HG02973 (cell line): Measurements from ENCODE around the gene STAC2.
"Not testable (repeated sequence)": the region's sequence is repeated elsewhere in the genome, so short reads cannot be mapped to it uniquely, and the experiment has no call there.

Experiments
- ATAC-seq: cut with Tn5 transposase; IDR thresholded peaks from one replicate; pipeline ENCODE4 v1.9.1; 2021; ENCODE audit warnings: moderate library complexity; ENCODE audit not compliant: unreplicated experiment

The STAC2 gene, protein sequence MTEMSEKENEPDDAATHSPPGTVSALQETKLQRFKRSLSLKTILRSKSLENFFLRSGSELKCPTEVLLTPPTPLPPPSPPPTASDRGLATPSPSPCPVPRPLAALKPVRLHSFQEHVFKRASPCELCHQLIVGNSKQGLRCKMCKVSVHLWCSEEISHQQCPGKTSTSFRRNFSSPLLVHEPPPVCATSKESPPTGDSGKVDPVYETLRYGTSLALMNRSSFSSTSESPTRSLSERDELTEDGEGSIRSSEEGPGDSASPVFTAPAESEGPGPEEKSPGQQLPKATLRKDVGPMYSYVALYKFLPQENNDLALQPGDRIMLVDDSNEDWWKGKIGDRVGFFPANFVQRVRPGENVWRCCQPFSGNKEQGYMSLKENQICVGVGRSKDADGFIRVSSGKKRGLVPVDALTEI

DNA sequence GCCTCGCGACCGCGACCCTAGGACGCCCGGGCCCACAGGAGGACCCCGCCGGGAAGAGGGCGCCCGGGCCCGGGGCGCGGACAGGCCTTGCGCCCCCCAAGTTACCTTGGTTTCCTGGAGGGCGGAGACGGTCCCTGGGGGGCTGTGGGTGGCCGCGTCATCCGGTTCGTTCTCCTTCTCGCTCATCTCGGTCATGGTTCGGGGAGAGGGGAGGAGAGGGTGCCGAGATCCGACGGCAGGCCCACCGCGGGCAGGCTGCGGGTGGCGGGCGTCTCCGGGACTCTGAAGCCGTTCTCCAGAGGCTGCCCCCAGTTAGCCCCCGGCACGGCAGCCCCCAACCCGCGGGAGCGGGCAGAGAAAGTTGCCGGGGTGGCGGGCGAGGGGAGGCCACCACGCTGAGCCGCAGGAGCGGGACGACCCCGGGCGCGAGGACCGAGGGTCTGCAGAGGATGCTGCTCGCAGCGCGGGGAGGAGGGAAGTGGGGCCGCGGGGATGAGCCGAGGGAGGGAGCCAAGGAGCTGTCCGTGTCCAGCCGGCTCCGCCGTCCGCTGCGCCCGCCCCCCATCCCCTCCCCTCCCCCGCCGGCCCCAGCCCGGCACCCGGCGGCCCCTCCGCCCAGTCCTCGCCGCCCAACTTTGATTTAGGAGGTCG is at the start of gene STAC2:
TSS of gene STAC2 (minus strand) at position 638 of the 651 bp plus-strand sequence. CDS start at position 195, 443 bp downstream.
- ATAC-seq: no peak

DNA sequence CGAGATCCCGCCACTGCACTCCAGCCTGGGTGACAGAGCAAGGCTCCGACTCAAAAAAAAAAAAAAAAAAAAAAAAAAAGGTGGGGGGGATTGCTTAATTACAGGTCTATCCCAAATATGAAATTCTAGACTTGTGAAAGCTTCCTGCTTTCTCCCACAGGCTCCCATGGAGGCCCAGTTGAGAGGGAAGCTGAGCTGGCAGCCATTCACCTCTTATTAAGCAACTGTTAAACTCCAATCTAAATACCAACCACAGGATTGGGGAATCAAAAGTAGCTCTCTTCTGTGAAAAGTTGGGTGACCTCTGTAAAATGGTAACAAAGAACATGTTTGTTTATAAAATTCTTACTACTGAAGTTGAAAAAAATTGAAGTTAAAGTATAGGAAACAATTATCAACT is 45.8 kb upstream of the STAC2 start:
- no peak for ATAC-seq

DNA sequence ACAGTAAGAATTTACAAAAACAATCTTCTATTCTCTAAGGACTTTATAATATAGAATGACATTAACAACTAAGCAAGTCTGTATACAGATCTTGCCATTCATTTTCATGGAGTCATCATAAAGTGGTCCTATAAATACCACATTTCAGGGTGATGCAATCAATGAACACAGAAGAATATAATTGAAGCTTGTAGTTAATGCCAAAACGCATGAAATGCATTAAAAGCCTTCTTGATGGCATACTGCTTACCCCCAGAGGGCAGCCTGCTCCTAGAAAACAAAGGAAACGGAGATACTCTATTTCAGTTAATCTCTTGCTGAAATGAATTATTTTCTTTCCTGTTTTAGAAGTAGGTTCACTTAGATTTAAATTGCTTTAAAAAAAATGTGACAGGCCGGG is 45.2 kb upstream of the STAC2 start:
- no peak for ATAC-seq

DNA sequence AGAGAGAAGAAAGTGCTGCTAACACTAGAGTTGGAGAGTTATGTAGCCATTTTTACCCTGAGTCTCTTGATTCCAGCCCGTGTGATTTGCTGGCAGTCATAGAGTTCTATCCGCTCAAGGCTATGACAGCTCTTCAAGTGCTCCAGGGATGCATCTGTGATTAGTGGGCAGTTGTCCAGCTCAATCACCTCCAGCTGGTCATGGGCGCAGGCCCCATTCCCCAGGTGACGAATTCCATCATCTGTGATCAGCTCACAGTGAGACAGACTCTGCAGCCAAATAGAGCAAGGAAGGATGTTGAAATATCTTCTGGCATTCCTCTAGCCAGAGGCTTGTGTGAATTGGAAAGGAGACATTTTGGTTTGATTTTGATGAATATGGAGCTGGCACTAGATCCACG is 38.4 kb upstream of the STAC2 start:
- no peak for ATAC-seq

DNA sequence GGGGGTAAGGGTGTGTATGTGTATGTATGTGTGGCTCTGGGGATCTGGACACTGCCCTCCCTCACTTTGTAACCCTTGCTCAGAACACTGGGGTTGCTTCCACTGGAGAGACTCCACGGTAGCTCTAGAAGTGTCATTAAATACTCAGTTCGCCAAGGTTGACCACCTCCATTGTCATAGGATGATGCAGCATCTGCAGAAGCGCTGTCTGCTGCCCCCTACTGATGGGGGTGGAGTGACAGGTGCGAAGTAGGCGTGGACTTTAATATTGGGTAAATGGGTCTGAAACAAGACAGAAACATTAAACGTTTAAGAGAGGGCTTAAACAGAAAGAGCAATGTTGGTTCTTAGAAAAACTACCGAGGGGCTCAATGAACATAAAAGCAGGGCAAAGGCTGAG is 35.5 kb upstream of the STAC2 start:
- no peak for ATAC-seq

DNA sequence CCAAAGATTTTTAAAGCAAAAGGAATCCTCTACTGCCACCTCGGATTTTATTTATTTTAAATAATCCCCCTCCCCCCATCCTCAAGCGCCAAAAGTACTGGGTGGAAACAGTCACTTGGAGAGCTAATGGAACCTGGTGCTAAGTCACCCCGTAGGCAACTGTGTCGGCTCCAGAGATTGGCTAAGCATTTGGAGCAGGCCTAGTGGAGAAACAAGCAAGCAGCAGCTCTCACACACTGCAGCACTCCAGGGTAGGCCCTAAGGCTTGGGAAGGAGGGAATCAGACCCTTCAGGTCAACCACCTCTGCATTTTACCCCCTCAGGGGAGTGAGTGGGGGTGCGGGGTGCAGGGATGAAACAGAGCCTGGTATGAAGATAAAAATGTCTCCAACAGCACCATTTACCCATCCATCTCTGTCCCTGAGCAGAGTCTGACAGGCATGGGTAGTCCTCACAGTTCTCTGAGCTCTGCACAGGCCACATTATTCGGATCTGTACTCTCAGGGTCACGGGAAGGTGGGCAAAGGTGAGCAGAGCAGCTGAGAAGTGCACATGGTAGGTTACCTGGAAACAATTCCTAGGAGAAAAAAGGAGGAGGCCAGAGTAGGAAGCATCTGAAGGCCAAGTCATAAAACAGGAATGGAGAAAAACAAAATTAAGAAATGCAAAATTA is 27.2 kb upstream of the STAC2 start:
- ATAC-seq: no peak

DNA sequence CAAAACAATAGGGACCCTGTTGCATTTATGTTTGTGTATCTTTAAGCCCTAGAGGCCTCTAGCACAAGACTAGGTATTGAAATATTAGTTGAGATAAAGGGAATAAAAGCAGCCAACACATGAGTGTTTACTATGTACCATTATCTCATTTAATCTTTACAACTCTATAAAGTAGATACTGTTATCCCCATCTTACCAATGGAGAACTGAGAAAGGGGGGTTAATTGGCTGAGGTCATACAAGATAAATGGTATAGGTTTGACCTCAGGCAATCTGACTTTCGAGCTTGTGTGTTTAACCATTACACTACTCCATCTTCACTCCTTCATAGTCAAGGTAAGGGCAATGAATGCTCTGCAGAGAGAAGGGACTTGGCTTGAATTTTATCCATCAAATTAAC is 26.3 kb upstream of the STAC2 start:
- no peak for ATAC-seq

DNA sequence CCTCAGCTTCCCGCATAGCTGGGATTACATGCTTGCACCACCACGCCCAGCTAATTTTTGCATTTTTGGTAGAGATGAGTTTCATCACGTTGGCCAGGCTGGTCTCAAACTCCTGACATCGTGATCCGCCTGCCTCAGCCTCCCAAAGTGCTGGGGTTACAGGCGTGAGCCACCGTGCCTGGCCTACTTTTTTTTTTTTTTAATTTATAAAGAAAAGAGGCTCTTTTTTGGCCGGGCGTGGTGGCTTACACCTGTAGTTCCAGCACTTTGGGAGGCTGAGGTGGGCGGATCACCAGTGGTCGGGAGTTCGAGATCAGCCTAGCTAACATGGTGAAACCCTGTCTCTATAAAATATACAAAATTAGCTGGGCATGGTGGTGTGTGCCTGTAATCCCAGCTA is 24.3 kb upstream of the STAC2 start:
- ATAC-seq: not testable (repeated sequence)

DNA sequence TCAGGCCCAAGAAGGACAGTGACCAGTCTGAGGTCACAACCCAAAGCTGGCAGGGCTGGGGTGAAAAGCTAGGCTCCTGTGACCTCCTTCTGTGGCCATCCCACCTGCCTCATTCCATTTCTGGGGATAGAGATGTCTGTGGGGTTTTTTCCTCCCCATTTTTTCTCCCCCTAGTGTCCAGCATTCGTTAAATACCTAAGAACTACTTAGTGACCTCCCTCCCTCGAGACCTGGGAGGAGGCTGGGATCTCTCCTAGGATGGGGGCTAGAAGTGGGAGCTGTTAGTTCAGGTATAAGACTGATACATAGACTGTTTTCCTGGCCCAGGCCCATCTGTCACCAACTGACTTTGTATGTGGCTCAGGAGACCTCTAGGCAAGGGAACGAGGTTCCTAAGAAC is 20.5 kb upstream of the STAC2 start:
- no peak for ATAC-seq

DNA sequence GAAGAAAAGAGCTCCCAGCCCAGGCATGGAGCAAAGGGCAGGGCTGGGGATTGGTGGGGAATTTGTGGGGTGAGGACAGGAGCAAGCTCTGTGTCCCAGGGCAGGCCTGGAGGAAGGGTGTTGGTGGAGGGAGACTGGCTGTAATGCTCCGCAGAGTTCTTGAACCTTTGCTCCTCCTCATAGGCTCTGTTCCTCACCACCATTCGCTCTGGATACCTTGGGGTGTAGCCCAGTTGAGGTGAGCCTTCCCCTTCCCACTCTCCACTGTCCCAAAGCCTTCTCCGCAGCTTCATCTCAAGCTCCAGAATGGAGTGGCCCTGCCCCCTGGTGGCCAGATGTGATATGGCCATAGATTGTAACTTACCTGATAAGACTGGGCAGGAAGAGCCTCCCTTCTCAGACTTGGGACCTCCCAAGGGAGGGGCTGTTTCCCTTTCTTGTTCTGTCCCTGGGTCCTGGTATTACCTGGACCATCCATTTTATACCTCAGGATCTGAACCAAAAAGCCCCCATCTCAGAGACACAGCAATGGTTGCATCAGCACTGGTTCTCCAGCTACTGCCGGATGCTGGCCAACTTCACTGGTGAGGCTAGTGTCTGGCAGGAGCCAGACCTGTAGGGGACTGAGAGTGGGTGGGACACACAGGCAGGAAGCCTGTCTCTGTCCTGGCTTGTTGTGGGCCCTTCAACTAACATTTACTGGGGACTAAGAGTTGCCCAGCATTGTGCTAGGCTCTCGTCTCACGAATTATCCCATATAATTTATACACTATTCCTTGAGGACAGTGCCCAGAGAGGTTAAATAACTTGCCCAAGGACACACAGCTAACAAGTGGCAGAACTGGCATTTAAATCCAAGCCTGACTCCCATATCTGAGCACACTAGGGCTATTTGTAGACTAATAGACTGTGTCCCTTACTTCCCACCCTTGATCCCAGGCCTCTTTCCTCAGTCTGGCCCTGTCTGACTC is 19.1 kb upstream of the STAC2 start:
- no peak for ATAC-seq

DNA sequence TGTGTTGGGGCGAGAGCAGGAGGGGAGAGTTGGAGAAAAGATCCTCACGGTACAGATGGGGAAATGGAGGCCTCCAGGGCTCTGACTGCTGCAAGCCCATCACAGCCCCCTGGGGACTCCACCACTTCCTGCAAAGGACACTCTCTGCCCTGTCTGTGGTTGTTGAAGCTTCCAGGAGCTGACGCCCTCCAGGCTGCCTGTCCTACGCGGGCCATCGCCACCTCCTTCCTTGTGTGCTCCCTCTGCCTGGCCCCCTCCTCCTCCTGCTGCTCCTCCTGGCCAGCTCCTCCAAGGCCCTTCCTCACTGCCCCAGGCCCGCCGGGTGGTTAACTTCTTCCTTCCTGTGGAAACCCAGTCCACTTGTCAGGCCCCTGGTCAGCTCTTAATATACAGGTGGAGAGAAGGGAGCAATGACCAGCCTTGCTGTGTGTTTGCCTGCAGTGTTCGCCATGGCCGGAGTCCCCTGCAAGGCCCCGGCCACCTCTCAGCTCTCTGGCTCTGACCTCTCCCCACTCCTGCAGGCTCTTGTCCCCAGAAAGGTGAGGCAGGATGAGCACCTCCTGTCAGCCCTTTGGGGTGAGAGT is 18.4 kb upstream of the STAC2 start:
- ATAC-seq: no peak

DNA sequence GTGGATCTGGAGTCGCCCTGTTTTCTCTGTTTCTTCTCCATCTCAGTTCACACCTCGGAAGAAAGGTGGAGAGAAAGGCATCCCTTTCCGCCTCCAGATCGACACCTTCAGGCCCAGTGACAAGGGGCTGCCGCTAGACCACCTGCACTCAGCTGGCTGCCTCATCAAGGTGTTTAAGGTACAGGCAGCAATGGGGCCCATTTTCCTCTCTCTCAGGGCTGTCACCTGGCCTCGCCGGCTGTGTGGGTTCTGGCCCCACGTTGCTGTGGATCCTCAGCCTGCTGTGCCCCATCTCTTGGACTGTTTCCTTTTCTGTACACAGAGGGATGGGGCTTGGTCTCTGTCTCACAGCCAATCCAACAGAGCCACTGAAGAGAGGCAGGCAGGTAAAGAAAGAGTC is 17.4 kb upstream of the STAC2 start:
- ATAC-seq: no peak

DNA sequence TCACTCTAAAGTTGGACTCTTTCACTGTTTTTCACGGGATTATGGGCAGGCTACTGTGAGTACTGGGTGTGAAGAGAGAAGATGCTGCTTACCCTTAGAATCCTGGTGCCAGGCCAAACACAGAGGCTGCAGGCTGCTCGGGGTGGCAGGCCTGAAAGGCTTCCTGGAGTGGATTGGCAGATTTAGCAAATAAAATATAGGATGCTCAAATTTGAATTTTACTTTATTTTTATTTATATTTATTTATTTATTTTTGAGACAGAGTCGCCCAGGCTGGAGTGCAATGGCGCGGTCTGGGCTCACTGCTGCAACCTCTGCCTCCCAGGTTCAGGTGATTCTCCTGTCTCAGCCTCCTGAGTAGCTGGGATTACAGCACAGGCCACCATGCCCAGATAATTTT is 14.9 kb upstream of the STAC2 start:
- no peak for ATAC-seq

DNA sequence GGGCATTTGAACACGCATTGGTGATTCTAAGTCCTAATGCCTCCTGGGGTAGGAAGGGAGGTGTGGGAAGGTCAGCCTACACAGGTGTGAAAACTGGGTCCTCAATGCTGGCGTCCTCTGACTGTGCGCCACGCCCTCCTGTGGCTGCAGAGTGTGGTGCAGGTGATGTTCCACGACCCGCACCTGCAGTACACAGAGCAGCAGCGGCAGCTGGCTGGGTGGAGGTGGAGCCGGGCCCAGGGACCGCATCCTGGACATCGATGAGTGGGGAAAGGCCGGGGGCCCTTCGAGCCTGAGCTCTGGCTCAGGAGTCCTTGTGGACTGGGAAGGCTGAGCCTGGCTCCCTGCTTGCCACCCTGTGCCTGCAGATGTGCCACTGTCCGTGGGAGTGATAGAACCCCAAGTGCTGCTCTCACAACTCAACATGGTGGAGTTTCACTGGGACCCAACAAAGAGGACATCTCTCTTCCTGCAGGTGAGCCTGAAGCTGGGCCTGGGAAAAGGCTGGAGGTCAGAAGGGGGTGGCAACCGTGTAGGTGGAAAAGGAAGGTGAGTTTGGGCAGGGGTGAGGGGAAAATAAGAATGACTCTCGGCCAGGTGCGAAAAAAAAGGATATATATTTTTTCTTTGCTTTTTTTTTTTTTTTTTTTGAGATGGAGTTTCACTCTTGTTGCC is 14.0 kb upstream of the STAC2 start:
- ATAC-seq: no peak

DNA sequence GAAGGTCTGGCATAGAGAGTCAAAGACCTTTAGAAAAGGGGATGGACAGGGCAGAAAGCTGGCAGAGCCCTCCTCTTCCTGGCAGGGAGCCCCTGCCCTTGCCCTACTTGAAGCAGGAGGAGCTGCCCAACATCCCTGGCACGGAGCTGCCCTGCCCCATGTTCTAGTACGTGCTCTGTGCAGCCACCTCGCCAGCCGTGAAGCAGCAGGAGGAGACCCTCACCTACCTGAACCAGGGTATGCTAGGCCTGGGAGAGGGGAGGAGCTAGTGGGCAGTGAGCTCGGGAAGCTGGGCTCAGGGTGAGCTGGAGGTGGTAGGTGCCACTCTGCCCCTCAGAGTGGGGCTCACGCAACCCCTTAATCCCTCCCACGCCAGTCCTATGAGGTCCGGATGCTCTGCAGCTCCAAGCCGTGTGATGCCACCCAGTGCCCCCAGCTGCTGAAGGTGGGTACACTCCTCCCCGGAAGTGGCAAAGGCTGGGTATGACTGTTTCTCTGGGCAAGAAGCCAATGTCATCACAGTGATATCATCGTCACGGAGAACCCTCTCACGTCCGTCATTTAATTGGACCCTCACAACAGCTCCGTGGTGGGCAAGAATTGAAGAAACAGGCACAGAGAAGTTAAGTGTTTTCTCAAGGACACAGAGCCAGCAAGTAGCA is 12.7 kb upstream of the STAC2 start:
- ATAC-seq: no peak

DNA sequence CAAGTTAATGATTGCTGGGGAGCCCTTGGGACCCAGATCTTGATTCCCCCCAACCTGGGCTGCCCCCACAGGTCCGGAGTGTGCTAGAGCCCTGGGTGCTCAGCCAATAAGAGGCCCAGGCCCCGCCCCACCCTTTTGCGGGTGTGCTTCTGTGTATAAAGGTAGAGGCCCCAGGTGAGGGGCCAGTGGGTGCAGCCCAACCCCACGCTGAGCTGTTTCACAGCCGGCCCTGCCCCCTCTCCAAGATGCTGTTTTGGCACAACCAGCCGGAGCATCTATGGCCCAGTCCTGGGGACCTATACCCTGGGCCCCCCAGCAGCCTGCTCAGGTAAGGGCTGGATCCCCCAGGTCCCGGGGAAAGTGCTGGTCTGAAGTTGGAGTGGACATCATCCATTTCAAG is 11.8 kb upstream of the STAC2 start:
- no peak for ATAC-seq

DNA sequence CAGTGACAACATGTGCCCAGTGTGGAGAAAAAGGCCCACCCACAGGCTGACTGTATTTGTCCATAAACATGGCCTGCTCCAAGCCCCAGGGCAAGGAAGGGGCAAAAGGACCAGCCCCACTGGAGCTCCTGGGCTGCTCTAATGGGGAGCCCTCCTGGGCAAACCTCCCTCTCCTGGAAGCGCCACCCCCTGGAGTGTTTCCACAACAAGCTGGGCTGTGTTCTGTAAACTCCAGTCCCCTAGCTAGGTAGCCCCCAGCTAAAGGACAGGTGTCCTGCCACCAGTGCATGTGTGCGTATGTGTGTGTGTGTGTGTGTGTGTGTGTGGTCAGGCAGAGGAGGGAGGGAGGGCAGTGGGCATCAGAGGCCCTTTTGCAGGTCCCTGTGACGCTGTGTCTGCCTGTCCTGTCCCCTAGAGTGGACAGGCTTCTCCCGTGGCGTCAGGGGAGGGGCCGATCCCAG is 11.3 kb upstream of the STAC2 start:
- no peak for ATAC-seq

DNA sequence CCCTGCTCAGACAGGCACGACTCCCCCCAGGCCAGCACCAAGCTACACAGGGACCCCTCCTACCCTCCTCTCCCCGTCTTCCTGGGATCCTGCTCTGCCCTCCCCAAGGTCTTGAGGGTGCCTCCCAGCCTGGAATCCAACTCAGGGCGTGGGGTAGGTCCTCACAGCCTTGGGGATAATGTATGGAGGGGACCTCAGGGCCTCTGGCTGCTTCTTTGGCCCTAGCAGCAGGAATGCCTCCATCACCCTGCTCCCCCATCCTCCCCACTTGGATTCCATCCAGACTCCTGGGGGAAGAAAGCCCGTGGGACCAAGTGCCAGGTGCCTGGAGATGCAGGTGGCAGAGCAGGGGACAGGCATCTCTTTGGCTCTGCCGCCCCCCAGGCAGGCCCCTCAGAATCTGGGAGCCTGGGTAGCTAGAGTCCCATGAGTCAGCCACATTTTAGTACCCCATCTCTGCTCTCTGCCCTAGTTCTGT is 10.7 kb upstream of the STAC2 start:
- ATAC-seq: no peak
